Lower leg skin (tissue), 4 donors: ENCODE measurements around the gene MCF2L2. TPM values are rescaled to one million over a fixed set of nuclear protein-coding genes. Genes with fewer than 3 reads are reported as not detected.

Experiments used
- DNase-seq, 2 donors: peaks; one replicate each; pipeline ENCODE4 v3.0.0-alpha.2; 2019; ENCODE audit warnings: low spot score in 2 of 2
- H3K4me3 ChIP-seq: fragments of 200-600 bp; sonication (generic); 2 replicates; pipeline ENCODE4 v1.5.1; 2017; ENCODE audit warnings: mild to moderate bottlenecking, low read depth; ENCODE audit not compliant: poor library complexity, severe bottlenecking
- POLR2A ChIP-seq, 2 donors: fragments of 450-650 bp; IDR thresholded peaks; one replicate each; pipeline ENCODE4 v1.6.1; 2016 to 2017; ENCODE audit warnings: antibody characterized with exemption in 2 of 2, mild to moderate bottlenecking in 1 of 2, moderate library complexity in 1 of 2
- WGBS, 2 donors: methylation state at CpG; one replicate each; pipeline ENCODE4 v1.1.5; 2018; 5-methylcytosine and 5-hydroxymethylcytosine counted together
- intact Hi-C: fragments of 100-400 bp; cut with DNase I; formaldehyde crosslinking; loops from one replicate; pipeline ENCODE4 v1.15.0; 2023; ENCODE audit warnings: low total_unique reads
- total RNA-seq, 4 donors: library from RNA; depleted of rRNA; stranded (reverse); fragments of >200 nt; gene quantifications; one replicate each; pipeline ENCODE4 v1.1.0, GENCODE V29; 2016
- TF ChIP-seq, protein P1 (sequence below), 3 donors: fragments of 450-650 bp; IDR thresholded peaks; one replicate each; pipeline ENCODE4 v1.5.1; 2016; ENCODE audit warnings: antibody characterized with exemption in 3 of 3, mild to moderate bottlenecking in 3 of 3, moderate library complexity in 2 of 3

Gene MCF2L2
- total RNA-seq, 4 donors from 2014 or later, result 0.88 to 1.3 (median 1.1) TPM; not detected in 1

DNA sequence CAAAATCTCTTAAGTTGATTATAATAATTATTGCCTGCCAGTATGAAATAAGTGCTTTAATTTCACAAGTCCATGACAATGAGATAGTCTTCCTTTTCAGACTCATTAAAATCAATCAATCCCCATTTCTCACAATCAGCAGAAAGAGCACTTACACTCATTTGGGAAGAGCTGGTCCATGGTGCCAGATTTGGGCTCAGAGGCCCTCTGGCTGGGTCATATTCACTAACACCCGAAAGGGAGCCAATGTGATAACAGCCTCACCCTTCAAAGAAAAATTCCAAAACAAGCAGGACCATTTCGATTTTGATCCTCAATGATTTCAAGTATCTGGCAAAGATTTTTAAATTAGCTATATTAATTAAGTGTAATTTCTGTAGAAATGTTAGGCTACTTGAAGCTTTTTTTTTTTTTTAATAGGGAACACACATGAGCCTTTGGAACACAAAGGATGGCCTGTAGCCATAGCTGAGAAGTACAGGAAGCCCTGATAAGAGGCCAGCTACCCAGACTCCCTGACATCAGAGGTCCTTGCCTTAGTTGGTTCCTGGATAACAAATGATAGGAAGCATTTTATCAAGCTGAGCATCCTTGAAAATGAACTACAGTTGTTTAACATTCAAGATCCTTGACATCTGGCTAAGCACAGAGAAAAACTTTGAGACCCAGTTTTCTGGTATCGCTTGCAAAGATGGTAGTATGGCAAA is 17.1 kb downstream of the MCF2L2 start:
- no peak overlapping the region for H3K4me3 ChIP-seq
- WGBS, 2 donors, result 87% methylated on average over 3 of the region's 3 CpGs
- no peak for DNase-seq
- intact Hi-C loops, result no loop called here
- TF ChIP-seq POLR2A (IDR thresholded peaks at IDR 0.05), result no peak
- TF ChIP-seq, protein P1, sequence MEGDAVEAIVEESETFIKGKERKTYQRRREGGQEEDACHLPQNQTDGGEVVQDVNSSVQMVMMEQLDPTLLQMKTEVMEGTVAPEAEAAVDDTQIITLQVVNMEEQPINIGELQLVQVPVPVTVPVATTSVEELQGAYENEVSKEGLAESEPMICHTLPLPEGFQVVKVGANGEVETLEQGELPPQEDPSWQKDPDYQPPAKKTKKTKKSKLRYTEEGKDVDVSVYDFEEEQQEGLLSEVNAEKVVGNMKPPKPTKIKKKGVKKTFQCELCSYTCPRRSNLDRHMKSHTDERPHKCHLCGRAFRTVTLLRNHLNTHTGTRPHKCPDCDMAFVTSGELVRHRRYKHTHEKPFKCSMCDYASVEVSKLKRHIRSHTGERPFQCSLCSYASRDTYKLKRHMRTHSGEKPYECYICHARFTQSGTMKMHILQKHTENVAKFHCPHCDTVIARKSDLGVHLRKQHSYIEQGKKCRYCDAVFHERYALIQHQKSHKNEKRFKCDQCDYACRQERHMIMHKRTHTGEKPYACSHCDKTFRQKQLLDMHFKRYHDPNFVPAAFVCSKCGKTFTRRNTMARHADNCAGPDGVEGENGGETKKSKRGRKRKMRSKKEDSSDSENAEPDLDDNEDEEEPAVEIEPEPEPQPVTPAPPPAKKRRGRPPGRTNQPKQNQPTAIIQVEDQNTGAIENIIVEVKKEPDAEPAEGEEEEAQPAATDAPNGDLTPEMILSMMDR (IDR thresholded peaks at IDR 0.05), result no peak

DNA sequence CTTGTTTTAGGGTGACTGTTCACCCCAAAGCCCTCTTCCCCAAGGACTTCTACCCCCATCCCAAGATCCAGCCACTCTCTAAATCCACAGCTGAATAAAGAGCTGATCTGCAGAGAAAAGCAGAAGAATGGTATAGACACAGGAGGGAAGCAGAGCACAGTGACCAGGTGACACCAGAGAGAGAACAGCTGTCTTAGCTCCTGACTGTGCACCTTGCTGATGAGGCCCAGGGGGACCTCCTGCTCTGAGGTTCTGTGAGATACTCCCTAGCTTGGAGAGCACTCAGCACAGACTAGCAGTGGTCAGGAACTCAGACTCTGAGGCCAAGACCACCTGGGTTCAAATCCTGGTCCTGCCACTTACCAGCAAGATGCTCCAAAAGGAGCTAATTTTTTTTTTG is 17.7 kb downstream of the MCF2L2 start:
- intact Hi-C loops, result no loop called here
- TF ChIP-seq, protein P1 (IDR thresholded peaks at IDR 0.05), result no peak
- TF ChIP-seq POLR2A (IDR thresholded peaks at IDR 0.05), result no peak
- no peak for DNase-seq

DNA sequence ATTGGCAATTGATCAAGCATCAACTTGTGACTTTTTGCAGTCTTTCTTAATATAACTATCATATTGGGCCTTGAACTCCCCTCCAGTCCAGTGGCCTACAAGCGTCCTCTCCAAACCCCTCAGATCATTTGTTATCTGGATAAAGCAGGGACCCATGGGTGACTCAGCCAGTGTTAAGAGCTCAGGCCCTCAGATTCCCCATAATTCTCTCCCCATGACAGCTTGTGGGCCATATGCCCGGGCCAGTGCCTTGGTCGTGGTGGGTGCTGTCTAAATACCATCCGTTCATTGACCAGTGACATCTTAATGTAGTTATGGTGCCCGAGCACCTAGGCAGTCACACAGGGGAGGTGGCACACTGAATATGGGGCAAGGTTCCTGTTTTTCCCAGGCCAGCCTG is 18.1 kb downstream of the MCF2L2 start:
- H3K4me3 ChIP-seq, result no peak overlapping the region
- no peak for TF ChIP-seq POLR2A (IDR thresholded peaks at IDR 0.05)
- TF ChIP-seq, protein P1 (IDR thresholded peaks at IDR 0.05), result no peak
- no peak for DNase-seq
- intact Hi-C loops, result no loop called here
- WGBS, 2 donors, result 85 to 94% methylated on average over 5 of the region's 5 CpGs

More for the DNA sequence above, 17.7 kb downstream of the MCF2L2 start:
- no peak overlapping the region for H3K4me3 ChIP-seq

DNA sequence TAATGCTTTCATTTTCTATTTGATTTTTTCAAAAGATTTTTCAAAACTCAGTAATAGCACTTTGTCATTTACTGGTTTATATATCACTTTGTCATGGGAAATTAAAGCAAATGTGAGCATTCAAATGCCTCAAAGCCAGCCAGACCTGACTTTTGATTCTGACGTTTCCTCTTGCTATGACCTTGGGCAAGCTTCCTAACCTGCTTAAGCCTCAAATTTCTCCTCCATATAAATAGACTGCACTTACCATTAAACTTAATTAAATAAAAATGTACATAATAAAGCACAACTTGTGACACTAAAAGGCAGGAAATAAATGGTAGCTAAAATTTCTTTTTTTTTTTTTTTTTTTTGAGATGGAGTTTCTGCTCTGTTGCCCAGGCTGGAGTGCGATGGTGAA is 19.2 kb downstream of the MCF2L2 start:
- no peak overlapping the region for H3K4me3 ChIP-seq
- WGBS, 2 donors, result 74 to 80% methylated on average over 2 of the region's 2 CpGs
- DNase-seq, result no peak
- intact Hi-C loops, result no loop called here
- TF ChIP-seq, protein P1 (IDR thresholded peaks at IDR 0.05), result no peak
- TF ChIP-seq POLR2A (IDR thresholded peaks at IDR 0.05), result no peak

DNA sequence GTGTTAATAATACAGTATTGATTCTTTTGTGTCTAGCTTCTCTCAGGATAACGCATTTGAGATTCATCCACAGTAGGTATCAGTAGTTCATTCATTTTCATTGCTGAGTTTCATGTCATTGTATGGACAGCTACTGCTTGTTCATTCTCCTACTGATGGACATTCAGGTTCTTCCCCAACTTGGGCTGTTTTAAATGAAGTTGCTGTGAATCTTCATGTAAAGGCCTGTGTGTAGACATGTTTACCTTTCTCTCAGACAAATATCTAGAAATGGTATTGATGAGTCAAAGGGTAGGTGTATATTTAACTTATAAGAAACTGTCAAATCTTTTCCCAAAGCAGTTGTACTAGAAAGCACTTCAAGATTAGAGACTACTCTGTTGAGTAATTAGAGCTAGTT is 26.7 kb downstream of the MCF2L2 start:
- TF ChIP-seq, protein P1 (IDR thresholded peaks at IDR 0.05), result no peak
- TF ChIP-seq POLR2A (IDR thresholded peaks at IDR 0.05), result no peak
- H3K4me3 ChIP-seq, result no peak overlapping the region
- 86 to 87% methylated on average over 1 of the region's 1 CpG for WGBS, 2 donors
- DNase-seq, result no peak
- intact Hi-C loops, result no loop called here

DNA sequence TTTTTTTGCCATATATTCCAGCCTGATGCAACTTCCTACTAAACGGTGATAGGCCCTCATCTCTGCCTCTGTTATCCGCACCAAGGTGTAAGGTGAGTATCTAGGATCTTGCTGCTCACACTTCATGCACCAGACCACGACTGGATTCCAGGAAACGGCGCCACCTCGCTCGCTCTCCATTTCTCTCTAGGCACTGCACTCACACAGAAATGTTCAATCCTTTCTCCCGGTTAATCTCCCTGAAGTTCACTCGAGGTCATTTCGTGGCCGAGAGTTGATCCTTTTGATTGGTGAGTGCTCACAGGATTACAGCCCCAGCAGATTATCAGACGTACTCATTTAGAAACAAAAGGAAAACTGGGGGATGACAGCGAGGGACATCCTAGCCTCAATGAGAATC is 28.1 kb downstream of the MCF2L2 start:
- no peak for TF ChIP-seq POLR2A (IDR thresholded peaks at IDR 0.05)
- TF ChIP-seq, protein P1 (IDR thresholded peaks at IDR 0.05), result no peak
- H3K4me3 ChIP-seq, result no peak overlapping the region
- WGBS, 2 donors, result 58 to 63% methylated on average over 13 of the region's 13 CpGs
- intact Hi-C loops, result no loop called here
- no peak for DNase-seq
